Measurements from ENCODE around the gene ARRB1. TPM values are rescaled to one million over a fixed set of nuclear protein-coding genes. Genes with fewer than 3 reads are reported as not detected.

Gene ARRB1
- total and polyA plus RNA-seq, 4 donors = 3.3 to 21.2 (median 12.5) TPM

GRCh38 chr11:75394085-75394840, 42.8 kb upstream of the ARRB1 start:
- 79% methylated on average over 8 of the region's 8 CpGs for WGBS
- no peak for DNase-seq (ENCODE audit: low spot score)

More at GRCh38 chr11:75394085-75394840, 42.8 kb upstream of the ARRB1 start:
- no peak overlapping the region for H3K4me3 ChIP-seq (ENCODE audit: low read depth in 1 of 3, low read length in 3 of 3)
- no peak overlapping the region for H3K9ac ChIP-seq (ENCODE audit: low read depth in 1 of 2, low read length in 2 of 2)
- no peak for TF ChIP-seq EGR1 (IDR thresholded peaks at IDR 0.05; ENCODE audit: low read depth in 2 of 2)
- no peak for TF ChIP-seq RXRA (IDR thresholded peaks at IDR 0.05)
- TF ChIP-seq REST (IDR thresholded peaks at IDR 0.05) = no peak
- TF ChIP-seq HNF4G (IDR thresholded peaks at IDR 0.05) = no peak
- TF ChIP-seq FOXA1 (IDR thresholded peaks at IDR 0.05) = no peak
- no peak for TF ChIP-seq ATF3 (IDR thresholded peaks at IDR 0.05)
- no peak for TF ChIP-seq MAX (IDR thresholded peaks at IDR 0.05)
- no peak for TF ChIP-seq TAF1 (conservative IDR thresholded peaks at IDR 0.05)
- TF ChIP-seq ZBTB33 (IDR thresholded peaks at IDR 0.05) = no peak
- TF ChIP-seq GABPA (IDR thresholded peaks at IDR 0.05 in 1 of 2, conservative IDR thresholded peaks at IDR 0.05 in 1 of 2) = no peak
- TF ChIP-seq FOXA2 (IDR thresholded peaks at IDR 0.05) = no peak
- no peak overlapping the region for H3K27ac ChIP-seq (ENCODE audit: low read depth in 1 of 2, low read length in 2 of 2)
- no peaks in the 10 kb centered on the region for H3K9me3 ChIP-seq (ENCODE audit: control insufficient read depth in 4 of 4, low read length in 3 of 4)
- H3K36me3 ChIP-seq (ENCODE audit: control insufficient read depth in 4 of 4, insufficient read depth in 3 of 4, low read depth in 1 of 4, low read length in 3 of 4) = no peaks in the 10 kb centered on the region
- H3K27me3 ChIP-seq (ENCODE audit: control insufficient read depth in 4 of 4, insufficient read depth in 4 of 4, low read length in 3 of 4) = no peaks in the 10 kb centered on the region
- H3K4me1 ChIP-seq (ENCODE audit: control insufficient read depth in 4 of 4, insufficient read depth in 4 of 4, low read length in 3 of 4) = no peaks in the 10 kb centered on the region
